ENCODE results near the gene FUZ. TPM values are rescaled to one million over a fixed set of nuclear protein-coding genes. Genes with fewer than 3 reads are reported as not detected.

FUZ gene
- total and polyA plus RNA-seq, 2 of the 8 experiments (the other 6 are each of a cell fraction or from before 2014, with no cell fraction given) = 28.4 to 33.9 TPM

DNA sequence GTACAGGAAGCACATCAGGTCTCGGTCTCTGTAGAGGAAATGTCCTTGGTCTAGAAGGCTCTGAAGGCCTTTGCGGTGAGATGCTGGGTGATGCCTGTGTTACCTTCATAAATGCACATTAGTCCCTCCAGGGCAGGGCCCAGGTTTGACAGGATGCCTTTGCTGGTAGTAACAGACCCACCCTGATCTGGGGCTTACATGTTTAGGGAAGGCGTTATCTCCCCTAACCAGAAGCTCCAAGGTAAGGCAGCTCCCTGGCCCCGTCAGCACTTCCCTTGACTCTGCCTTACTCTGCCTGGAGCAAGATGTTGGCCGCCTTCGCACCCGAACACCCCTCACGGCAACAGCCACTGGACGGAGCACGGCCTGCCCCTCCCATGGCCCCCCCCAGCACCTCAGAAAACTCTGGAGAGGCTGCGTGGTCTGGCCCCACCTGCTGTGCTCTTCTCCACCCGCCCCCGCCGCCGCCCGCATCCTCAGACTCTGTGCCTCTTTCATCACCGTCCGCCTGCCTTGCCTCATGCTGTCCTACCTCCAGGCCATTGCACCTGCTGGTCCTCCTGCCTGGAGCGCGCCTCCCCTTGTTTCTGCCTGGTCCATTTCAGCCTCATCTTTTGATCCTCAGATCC, 37.2 kb downstream of the FUZ start:
- H3K79me2 ChIP-seq (ENCODE audit: control insufficient read depth in 1 of 2, insufficient read depth in 2 of 2, low read length in 2 of 2) = no peaks in the 10 kb centered on the region; a peak in 1 of 4 replicates
- FAIRE-seq = no peak
- WGBS, 2 experiments (ENCODE audit: extremely low coverage in 1 of 2, insufficient coverage in 1 of 2, insufficient read length in 1 of 2, insufficient replicate concordance in 2 of 2, low coverage in 1 of 2, low lambda C conversion rate in 2 of 2, missing lambda C conversion rate in 1 of 2) = 92% methylated on average over 13 of the region's 20 CpGs; no CpG with 5 or more reads in 1 of the 2 experiments

More for the DNA sequence above, 37.2 kb downstream of the FUZ start:
- no peak overlapping the region for H2BK15ac ChIP-seq (ENCODE audit: low read length)
- peaks cover 3 to 10% of the 10 kb centered on the region in 2 experiments for H4K20me1 ChIP-seq (replicated peaks in 1 of 2; ENCODE audit: control insufficient read depth in 1 of 2, insufficient read depth in 2 of 2, low read length in 2 of 2)
- H3K27ac ChIP-seq (ENCODE audit: low read depth, low read length) = no peak overlapping the region
- no peak overlapping the region for H3K4ac ChIP-seq (replicated peaks; ENCODE audit: insufficient read length, low read depth, low read length)
- ChIA-PET CTCF (ENCODE audit: partially characterized antibody) (interaction anchor here (1.8 kb wide), 1 partner anchor 18 kb away, joined by 5 read pairs; no protein-coding TSS in a partner anchor), POLR2A (ENCODE audit: partially characterized antibody) (interaction anchor here (1.0 to 2.5 kb wide), 3 partner anchors 9 to 87 kb away, joined by 3 to 7 read pairs (median 7); partner anchors contain the start of gene AP2A1)
- H2AFZ ChIP-seq (ENCODE audit: low read length) = no peak overlapping the region
- no peaks in the 10 kb centered on the region for H3K4me1 ChIP-seq (replicated peaks in 1 of 4; ENCODE audit: control insufficient read depth in 3 of 4, insufficient read depth in 4 of 4, low read length in 3 of 4)
- H4K5ac ChIP-seq (ENCODE audit: insufficient read length, low read depth, low read length) = no peak overlapping the region
- H3K4me3 ChIP-seq (ENCODE audit: extremely low read depth in 1 of 4, insufficient read depth in 2 of 4, low read depth in 3 of 4, low read length in 4 of 4) = no peak overlapping the region
- no peak overlapping the region for H4K8ac ChIP-seq (ENCODE audit: extremely low read depth, insufficient read depth, low read length)
- no peaks in the 10 kb centered on the region for H3K9me3 ChIP-seq (ENCODE audit: insufficient read depth in 2 of 2, low read depth in 1 of 2, low read length in 1 of 2)
- H2BK20ac ChIP-seq (ENCODE audit: low read length) = no peak overlapping the region
- no peak overlapping the region for H2BK120ac ChIP-seq (replicated peaks; ENCODE audit: low read depth, low read length)
- no peak overlapping the region for H3K18ac ChIP-seq (ENCODE audit: extremely low read depth, low read length)
- H3K9ac ChIP-seq (replicated peaks in 1 of 4; ENCODE audit: extremely low read depth in 1 of 4, low read depth in 3 of 4, low read length in 3 of 4) = no peak overlapping the region
- H3K4me2 ChIP-seq (ENCODE audit: insufficient read depth in 1 of 2, low read depth in 2 of 2, low read length in 2 of 2) = no peak overlapping the region
- 0 out of 2 replicates have a peak overlapping the region, but pooled peaks have one; percentile 53 for H2AK5ac ChIP-seq (ENCODE audit: low read depth, low read length)
- no peak for DNase-seq (ENCODE audit: low read depth in 1 of 2, low spot score in 2 of 2)
- peaks cover 24% of the 10 kb centered on the region for H3K79me1 ChIP-seq (ENCODE audit: low read depth, low read length)
- H3K36me3 ChIP-seq (ENCODE audit: control insufficient read depth in 2 of 4, insufficient read depth in 4 of 4, low read length in 3 of 4) = no peaks in the 10 kb centered on the region; a peak in 1 of 8 replicates
- no peak overlapping the region for H2BK12ac ChIP-seq (ENCODE audit: low read depth, low read length)
- no peak overlapping the region for H3K23ac ChIP-seq (ENCODE audit: insufficient read length)
- TF ChIP-seq, protein P1, sequence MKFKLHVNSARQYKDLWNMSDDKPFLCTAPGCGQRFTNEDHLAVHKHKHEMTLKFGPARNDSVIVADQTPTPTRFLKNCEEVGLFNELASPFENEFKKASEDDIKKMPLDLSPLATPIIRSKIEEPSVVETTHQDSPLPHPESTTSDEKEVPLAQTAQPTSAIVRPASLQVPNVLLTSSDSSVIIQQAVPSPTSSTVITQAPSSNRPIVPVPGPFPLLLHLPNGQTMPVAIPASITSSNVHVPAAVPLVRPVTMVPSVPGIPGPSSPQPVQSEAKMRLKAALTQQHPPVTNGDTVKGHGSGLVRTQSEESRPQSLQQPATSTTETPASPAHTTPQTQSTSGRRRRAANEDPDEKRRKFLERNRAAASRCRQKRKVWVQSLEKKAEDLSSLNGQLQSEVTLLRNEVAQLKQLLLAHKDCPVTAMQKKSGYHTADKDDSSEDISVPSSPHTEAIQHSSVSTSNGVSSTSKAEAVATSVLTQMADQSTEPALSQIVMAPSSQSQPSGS (IDR thresholded peaks at IDR 0.05; ENCODE audit: low read length) = no peak
- TF ChIP-seq SRF (IDR thresholded peaks at IDR 0.05; ENCODE audit: low read depth, low read length) (no peak), PHF8 (conservative IDR thresholded peaks at IDR 0.05; ENCODE audit: low read depth, low read length) (no peak), CHD2 (IDR thresholded peaks at IDR 0.05; ENCODE audit: low read length) (no peak)
- H3K27me3 ChIP-seq (replicated peaks in 1 of 4; ENCODE audit: control insufficient read depth in 3 of 4, extremely low read depth in 1 of 4, insufficient read depth in 3 of 4, low read length in 3 of 4) = no peaks in the 10 kb centered on the region
- H4K91ac ChIP-seq (replicated peaks; ENCODE audit: insufficient read length, low read length) = no peak overlapping the region
- no peak overlapping the region for H2BK5ac ChIP-seq (ENCODE audit: low read depth, low read length)
- H3K56ac ChIP-seq (replicated peaks; ENCODE audit: insufficient read length, low read depth, low read length) = no peak overlapping the region
- no peak overlapping the region for H3K14ac ChIP-seq (ENCODE audit: insufficient read length)
- H3K23me2 ChIP-seq (ENCODE audit: low read depth, low read length) = no peaks in the 10 kb centered on the region; the same call in 1 of the 2 replicates

All from H1 (cell line).